ENCODE measurements around the gene ZNF44. TPM values are rescaled to one million over a fixed set of nuclear protein-coding genes. Genes with fewer than 3 reads are reported as not detected.
A peak's percentile ranks its signal among the peaks of the same experiment; 100 is the strongest.

The ZNF44 gene
- total and polyA plus RNA-seq, 2 of the 13 experiments (the other 11 are each of a cell fraction or from before 2014, with no cell fraction given), result 6.9 to 15.7 TPM

DNA sequence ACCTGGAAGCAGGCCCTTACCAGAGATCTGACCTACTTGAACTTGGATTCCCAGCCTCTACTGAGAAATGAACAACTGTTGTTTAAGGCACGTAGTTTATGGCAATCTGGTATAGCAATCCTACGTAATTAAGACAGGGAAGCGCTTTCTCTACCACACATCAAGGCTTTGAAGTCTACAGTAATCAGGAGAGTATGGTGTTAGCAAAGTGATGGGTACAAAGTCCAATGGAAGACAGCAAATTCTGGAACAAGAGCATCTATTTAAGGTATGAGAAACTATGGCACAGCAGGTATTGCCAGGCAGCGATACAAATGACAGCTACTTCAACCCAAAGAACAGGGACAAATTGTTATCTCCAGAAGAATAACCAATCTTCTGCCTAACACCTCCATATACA, 35.7 kb upstream of the ZNF44 start (continued):
- TF ChIP-seq CEBPG (CRISPR knock-in tag; IDR thresholded peaks at IDR 0.05) (peak; percentile 42; the same call in 1 of the 2 replicates), ERF (CRISPR knock-in tag; IDR thresholded peaks at IDR 0.05) (no peak; the same call in 1 of the 2 replicates), ZBTB38 (CRISPR knock-in tag; IDR thresholded peaks at IDR 0.05) (no peak), ZNF768 (CRISPR knock-in tag; IDR thresholded peaks at IDR 0.05) (no peak), CBX1 (IDR thresholded peaks at IDR 0.05; ENCODE audit: low read depth) (no peak), HNRNPK (IDR thresholded peaks at IDR 0.05; ENCODE audit: low read depth, low read length, poor library complexity, severe bottlenecking) (no peak), ZMYM2 (CRISPR knock-in tag; IDR thresholded peaks at IDR 0.05) (no peak), HMG20B (CRISPR knock-in tag; conservative IDR thresholded peaks at IDR 0.05) (0 out of 2 replicates have a peak, but pooled peaks have one; percentile 40), SYNCRIP (IDR thresholded peaks at IDR 0.05; ENCODE audit: insufficient read depth, low read depth, low read length) (no peak), ZNF615 (CRISPR knock-in tag; IDR thresholded peaks at IDR 0.05; ENCODE audit: borderline replicate concordance) (no peak), RCOR2 (CRISPR knock-in tag; IDR thresholded peaks at IDR 0.05) (0 out of 2 replicates have a peak, but pooled peaks have one; percentile 34), SIN3B (IDR thresholded peaks at IDR 0.05; ENCODE audit: low read length) (0 out of 2 replicates have a peak, but pooled peaks have one; percentile 36), BRD4 (CRISPR knock-in tag; IDR thresholded peaks at IDR 0.05) (no peak), MAZ (IDR thresholded peaks at IDR 0.05; ENCODE audit: borderline replicate concordance, low read depth, low read length) (no peak), MAZ (CRISPR knock-in tag; IDR thresholded peaks at IDR 0.05; ENCODE audit: low read depth) (no peak)
- TF ChIP-seq, protein P1, sequence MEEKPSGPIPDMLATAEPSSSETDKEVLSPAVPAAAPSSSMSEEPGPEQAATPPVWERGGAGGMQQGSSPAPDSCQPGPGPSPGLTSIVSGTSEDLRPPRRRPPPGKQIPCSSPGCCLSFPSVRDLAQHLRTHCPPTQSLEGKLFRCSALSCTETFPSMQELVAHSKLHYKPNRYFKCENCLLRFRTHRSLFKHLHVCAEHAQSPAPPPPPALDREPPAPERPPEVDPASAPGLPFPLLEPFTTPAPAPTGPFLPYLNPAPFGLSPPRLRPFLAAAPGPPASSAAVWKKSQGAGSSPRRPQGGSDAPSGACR (CRISPR knock-in tag; IDR thresholded peaks at IDR 0.05), result no peak
- TF ChIP-seq, protein P2, sequence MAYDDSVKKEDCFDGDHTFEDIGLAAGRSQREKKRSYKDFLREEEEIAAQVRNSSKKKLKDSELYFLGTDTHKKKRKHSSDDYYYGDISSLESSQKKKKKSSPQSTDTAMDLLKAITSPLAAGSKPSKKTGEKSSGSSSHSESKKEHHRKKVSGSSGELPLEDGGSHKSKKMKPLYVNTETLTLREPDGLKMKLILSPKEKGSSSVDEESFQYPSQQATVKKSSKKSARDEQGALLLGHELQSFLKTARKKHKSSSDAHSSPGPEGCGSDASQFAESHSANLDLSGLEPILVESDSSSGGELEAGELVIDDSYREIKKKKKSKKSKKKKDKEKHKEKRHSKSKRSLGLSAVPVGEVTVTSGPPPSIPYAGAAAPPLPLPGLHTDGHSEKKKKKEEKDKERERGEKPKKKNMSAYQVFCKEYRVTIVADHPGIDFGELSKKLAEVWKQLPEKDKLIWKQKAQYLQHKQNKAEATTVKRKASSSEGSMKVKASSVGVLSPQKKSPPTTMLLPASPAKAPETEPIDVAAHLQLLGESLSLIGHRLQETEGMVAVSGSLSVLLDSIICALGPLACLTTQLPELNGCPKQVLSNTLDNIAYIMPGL (CRISPR knock-in tag; IDR thresholded peaks at IDR 0.05; ENCODE audit: borderline replicate concordance in 1 of 2, low read depth in 1 of 2), result no peak
- TF ChIP-seq, protein P3, sequence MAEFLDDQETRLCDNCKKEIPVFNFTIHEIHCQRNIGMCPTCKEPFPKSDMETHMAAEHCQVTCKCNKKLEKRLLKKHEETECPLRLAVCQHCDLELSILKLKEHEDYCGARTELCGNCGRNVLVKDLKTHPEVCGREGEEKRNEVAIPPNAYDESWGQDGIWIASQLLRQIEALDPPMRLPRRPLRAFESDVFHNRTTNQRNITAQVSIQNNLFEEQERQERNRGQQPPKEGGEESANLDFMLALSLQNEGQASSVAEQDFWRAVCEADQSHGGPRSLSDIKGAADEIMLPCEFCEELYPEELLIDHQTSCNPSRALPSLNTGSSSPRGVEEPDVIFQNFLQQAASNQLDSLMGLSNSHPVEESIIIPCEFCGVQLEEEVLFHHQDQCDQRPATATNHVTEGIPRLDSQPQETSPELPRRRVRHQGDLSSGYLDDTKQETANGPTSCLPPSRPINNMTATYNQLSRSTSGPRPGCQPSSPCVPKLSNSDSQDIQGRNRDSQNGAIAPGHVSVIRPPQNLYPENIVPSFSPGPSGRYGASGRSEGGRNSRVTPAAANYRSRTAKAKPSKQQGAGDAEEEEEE (CRISPR knock-in tag; IDR thresholded peaks at IDR 0.05; ENCODE audit: borderline replicate concordance), result no peak
- TF ChIP-seq, protein P4, sequence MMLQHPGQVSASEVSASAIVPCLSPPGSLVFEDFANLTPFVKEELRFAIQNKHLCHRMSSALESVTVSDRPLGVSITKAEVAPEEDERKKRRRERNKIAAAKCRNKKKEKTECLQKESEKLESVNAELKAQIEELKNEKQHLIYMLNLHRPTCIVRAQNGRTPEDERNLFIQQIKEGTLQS (CRISPR knock-in tag; IDR thresholded peaks at IDR 0.05), result no peak; the same call in 1 of the 2 replicates
- TF ChIP-seq, protein P5, sequence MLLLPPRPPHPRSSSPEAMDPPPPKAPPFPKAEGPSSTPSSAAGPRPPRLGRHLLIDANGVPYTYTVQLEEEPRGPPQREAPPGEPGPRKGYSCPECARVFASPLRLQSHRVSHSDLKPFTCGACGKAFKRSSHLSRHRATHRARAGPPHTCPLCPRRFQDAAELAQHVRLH (CRISPR knock-in tag; IDR thresholded peaks at IDR 0.05; ENCODE audit: borderline replicate concordance, low read depth), result no peak
- TF ChIP-seq, protein P6, sequence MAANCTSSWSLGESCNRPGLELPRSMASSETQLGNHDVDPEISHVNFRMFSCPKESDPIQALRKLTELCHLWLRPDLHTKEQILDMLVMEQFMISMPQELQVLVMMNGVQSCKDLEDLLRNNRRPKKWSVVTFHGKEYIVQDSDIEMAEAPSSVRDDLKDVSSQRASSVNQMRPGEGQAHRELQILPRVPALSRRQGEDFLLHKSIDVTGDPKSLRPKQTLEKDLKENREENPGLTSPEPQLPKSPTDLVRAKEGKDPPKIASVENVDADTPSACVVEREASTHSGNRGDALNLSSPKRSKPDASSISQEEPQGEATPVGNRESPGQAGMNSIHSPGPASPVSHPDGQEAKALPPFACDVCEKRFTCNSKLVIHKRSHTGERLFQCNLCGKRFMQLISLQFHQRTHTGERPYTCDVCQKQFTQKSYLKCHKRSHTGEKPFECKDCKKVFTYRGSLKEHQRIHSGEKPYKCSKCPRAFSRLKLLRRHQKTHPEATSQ (CRISPR knock-in tag; IDR thresholded peaks at IDR 0.05; ENCODE audit: borderline replicate concordance), result no peak
- TF ChIP-seq, protein P7, sequence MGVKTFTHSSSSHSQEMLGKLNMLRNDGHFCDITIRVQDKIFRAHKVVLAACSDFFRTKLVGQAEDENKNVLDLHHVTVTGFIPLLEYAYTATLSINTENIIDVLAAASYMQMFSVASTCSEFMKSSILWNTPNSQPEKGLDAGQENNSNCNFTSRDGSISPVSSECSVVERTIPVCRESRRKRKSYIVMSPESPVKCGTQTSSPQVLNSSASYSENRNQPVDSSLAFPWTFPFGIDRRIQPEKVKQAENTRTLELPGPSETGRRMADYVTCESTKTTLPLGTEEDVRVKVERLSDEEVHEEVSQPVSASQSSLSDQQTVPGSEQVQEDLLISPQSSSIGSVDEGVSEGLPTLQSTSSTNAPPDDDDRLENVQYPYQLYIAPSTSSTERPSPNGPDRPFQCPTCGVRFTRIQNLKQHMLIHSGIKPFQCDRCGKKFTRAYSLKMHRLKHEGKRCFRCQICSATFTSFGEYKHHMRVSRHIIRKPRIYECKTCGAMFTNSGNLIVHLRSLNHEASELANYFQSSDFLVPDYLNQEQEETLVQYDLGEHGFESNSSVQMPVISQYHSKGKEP (CRISPR knock-in tag; IDR thresholded peaks at IDR 0.05), result no peak

All from HepG2 (cell line).